CD4-positive, alpha-beta T cell treated with Interleukin-15 for 1 hour (primary cell): ENCODE results near the gene S100A6.
"Not testable (repeated sequence)": the region's sequence is repeated elsewhere in the genome, so short reads cannot be mapped to it uniquely, and the experiment has no call there.

Experiments
- DNase-seq: peaks from one replicate; pipeline ENCODE4 v3.0.0-alpha.2; 2020

Gene S100A6

DNA sequence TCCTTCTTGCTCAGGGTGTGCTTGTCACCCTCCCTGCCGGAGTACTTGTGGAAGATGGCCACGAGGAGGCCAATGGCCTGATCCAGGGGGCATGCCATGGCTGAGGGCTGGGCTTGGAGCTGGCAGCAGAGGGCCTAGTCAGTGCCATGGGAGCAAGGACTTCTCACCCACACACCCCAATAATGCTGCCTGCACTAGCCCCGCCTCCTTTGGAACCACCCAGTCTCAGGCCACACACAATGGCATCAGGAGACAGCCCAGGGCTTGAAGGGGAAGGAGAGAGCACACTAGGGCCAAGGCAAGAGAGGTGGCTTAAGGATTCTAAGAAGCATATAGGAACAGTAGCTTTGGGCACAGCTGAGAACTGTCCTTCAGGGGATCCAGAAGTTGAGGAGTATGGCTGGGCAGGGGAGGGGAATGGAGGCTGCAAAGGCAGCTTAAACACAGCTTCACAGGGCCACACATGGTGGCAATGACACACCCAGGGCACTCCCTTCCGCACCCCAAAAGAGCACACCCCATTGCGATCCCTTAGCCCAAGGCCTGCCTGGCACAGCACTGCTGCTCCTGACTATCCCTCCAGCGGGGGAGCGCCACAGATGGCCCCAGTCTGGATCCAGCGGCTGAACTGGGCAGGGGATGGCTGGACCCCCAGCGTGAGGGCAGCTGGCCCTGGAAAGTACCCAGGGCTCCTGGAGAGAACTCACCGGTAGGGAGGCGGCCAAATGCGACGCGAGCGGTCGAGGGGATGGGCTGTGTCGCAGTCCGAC lies at the start of gene S100A6:
S100A6 (minus strand) TSS at position 750 of the 770 bp plus-strand sequence; CDS start at position 98, 652 bp downstream.
- peak; percentile 55 for DNase-seq

- DNase-seq, result no peak
Measured at GRCh38 chr1:153585006-153585405, 49.2 kb upstream of the S100A6 start.

GRCh38 chr1:153583976-153584375 lies 48.2 kb upstream of the S100A6 start:
- DNase-seq, result no peak

- DNase-seq, result not testable (repeated sequence)
Measured at GRCh38 chr1:153583514-153583913, 47.7 kb upstream of the S100A6 start.

- DNase-seq, result not testable (repeated sequence)
Measured at GRCh38 chr1:153582836-153583235, 47.0 kb upstream of the S100A6 start.

DNA sequence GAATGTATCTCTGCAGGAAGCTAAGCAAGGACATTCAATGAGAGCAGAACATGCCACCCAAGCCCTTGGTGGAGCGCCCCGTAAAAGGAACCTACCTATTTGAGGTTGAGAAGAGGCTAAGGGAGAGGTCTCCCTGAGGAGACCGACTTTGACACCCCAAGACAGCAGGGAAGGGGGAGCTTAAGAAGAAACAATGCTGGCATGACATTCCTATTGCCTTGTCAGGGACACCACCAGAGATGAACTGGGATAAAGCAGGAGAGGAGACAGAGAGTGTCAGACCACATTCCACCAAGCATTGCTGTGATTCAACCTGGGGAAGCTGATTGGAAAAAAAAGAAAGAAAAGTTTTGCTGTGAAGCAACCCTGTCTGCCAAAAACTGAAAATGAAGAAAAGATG lies 43.1 kb upstream of the S100A6 start:
- no peak for DNase-seq

- DNase-seq, result no peak
Measured at GRCh38 chr1:153578490-153578889, 42.7 kb upstream of the S100A6 start.

GRCh38 chr1:153577624-153578051 lies 41.8 kb upstream of the S100A6 start:
- no peak for DNase-seq

DNA sequence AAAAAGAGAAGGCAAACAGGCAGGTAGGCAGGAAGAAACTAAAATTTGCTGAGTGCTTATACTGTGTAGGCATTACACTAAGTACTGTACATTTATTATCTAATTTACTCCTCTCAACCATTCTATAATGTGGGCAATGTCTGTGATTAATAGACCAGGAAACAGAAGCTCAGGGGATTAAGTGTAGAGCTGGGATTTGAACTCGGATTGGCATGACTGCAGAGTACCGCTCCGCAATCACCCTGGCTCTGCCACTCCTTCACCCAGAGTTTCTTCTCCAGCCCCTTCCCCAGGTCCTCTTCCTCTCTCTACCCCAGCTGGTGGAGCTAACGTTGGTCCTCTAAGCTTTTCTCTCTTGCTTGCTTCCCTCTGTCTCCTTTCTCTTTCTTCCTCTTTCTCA lies 41.3 kb upstream of the S100A6 start:
- no peak for DNase-seq

DNA sequence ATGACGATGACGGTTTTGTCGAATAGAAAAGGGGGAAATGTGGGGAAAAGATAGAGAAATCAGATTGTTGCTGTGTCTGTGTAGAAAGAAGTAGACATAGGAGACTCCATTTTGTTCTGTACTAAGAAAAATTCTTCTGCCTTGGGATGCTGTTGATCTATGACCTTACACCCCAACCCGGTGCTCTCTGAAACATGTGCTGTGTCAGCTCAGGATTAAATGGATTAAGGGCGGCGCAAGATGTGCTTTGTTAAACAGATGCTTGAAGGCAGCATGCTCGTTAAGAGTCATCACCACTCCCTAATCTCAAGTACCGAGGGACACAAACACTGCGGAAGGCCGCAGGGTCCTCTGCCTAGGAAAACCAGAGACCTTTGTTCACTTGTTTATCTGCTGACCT lies 39.7 kb upstream of the S100A6 start:
- not testable (repeated sequence) for DNase-seq

- DNase-seq, result not testable (repeated sequence)
Measured at GRCh38 chr1:153575081-153575491, 39.3 kb upstream of the S100A6 start.

DNA sequence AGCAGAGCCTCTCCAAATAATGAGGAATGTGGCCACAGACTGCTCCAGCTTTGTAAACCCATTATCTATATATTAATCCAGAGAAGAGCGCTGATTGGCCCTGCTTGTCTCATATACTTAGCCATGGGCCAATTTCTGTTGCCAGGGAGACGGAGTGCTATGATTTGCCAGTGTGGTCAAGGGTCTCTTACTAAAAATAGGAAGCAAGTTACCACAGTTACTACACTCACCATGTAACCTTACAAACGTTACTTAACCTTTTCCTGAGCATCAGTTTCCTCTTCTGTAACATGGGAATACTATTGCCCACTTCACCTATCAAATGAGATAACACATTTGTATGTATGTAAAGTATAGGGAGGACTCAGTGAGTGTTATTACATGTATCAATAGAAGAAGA lies 37.6 kb upstream of the S100A6 start:
- DNase-seq, result no peak

DNA sequence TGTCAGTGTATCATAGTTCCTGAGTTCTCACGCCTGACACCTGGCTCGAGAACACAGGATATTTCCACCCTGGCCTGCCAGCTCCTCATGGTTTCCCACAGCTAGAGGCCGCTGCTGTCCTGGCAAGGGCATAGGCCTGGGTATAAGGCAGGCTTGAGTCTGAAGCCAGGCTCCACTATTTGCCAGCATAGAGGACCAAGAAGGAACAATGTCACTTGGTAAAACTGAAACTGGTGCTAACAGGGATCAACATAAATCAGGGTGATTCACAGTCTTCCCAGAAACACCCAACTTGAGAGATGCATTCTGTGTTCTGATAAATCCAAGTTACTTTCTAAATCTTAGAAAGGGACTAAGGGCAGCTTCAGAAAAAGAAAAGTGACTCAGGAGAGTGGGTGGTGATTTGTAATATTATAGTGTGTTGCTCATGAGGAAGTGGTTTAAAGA lies 36.8 kb upstream of the S100A6 start:
- DNase-seq, result peak; percentile 66

GRCh38 chr1:153571706-153572105 lies 35.9 kb upstream of the S100A6 start:
- no peak for DNase-seq

DNA sequence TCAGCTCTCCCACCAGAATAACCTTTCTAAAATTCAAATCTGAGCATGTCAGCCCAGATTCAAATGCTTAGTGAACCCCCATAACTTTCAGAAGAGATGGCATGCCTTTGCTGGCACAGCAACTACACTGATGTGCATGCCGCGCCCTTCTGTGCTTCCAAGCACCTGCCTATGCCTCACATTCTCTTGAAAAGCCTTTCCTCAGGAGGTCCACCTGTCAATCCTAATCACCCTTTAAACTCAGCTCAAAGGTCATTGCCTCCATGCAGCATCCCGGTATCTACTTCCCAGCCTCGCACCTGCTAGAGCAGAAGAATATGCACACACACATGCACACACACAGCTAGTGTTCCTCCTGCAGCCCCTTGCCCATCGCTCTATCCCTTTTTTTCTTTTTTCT lies 35.1 kb upstream of the S100A6 start:
- DNase-seq, result no peak

DNA sequence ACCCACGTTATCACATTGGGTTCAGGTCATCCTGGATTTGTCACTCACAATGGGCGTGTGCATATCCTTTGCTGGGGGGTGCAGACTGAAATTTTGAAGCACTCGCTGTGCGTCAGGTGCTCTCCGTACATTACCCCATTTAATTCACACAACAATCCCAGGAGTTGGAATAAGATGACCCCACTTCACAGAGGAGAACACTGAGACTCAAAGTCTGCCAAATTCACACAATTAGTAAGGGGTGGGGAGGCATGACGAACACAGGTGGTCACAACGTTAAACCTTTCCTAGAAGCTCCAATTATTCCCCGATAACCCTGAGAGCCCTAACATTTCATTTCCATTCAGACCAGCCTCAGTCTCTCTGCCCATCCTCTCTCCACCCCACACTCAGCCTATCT lies 33.7 kb upstream of the S100A6 start:
- DNase-seq, result no peak

- peak; percentile 76 for DNase-seq
Measured at GRCh38 chr1:153568367-153569099, 32.7 kb upstream of the S100A6 start.

- DNase-seq, result no peak
Measured at GRCh38 chr1:153567621-153568366, 32.0 kb upstream of the S100A6 start.

DNA sequence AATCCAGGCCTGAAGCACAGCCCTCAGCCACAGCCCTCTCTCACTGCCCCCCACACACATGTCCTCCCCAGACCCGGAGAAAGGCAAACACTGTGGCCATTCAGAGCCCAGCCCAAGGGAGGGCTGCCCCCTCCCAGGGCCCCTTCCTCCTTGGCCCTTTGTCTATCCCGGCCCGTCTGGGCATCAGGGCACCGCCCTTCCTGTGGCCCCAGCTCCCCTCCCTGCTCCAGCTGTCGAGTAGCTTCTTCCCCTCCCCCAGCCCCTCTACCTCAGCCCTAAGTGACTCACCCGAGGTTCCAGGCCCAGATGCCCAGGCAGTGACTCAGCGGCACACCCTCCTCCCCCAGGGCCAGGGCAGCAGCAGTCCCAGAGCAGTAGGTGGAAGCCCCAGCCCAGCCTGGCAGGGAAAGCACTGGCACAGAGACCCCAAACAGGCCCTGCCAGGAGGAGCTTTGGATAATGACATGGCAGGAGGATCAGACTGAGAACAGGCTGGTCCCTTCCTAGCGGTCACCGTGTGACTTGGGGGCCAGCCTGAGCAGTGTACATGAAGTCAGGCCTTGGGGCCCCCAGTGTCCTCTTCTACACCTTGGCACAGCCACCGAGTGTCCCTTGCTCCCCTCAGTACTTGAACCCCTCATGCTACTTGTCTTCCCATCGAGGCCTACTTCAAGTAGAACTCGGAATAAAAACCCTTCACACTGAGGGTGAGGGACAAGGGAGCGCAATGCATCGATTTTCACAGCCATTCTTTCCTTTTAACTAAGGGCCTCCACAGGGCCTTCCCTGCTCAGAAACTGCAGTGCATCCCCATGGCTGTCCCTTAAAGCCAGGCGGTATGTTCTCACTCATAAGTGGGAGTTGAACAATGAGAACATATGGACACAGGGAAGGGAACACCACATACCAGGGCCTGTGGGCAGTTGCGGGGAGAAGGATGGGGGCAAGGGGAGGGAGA lies 30.9 kb upstream of the S100A6 start:
- peak; percentile 91 for DNase-seq

DNA sequence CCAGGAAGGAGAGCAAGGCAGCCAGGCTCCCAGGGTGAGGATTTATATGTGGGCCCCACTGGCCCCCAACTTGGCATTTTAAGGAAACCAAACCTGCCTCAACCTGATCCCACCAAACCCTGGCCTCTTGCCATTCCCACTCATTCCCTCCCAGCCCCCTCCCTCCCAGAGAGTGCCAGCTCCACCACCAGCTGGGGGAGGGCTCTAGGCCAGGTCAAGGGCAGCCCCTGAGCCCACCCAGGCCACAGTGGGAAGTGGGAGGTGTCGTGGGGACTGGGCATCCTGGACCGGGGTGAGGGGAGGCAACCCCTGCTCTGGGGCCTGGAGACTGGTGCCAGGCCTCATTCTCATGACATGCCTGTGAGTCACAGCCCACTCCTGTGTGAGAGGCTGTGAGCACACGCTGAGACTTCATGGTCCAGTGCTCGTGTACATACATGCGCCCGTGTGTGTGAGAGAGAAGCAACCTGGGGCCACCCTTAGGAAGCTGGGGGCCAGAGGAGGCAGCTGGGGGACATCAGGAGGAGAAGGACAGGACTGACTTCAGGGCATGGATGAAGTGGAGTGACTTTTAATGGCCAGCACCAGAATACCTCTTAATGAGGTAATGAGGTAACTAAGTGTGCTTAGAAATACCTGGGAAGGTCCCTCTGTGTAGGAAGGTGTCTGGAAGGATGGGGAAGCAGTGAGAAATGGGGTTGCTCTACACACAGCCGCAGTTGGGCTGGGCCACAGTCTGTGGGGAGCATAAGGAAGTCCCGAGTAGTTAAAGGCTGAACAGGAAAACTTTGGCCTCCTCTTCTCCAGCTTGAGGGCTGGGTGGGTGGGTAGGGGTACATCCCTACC lies 30.0 kb upstream of the S100A6 start, which contains the start of gene S100A2:
S100A2 (minus strand) TSS at position 316 of the 846 bp plus-strand sequence. CDS start 1,967 bp downstream, outside the sequence.
- peak; percentile 77 for DNase-seq

GRCh38 chr1:153563991-153564390 lies 28.2 kb upstream of the S100A6 start:
- no peak for DNase-seq
